GM12878 (cell line): ENCODE measurements around the gene MBOAT7. TPM values are rescaled to one million over a fixed set of nuclear protein-coding genes. Genes with fewer than 3 reads are reported as not detected.

ENCODE experiments used
- CEBPB ChIP-seq, 2 experiments: fragments of 150-350 bp in 1 of 2; IDR thresholded peaks; 2 replicates each; pipeline ENCODE4 v1.6.1; 2012 to 2014; ENCODE audit warnings: low read depth in 2 of 2, low read length in 2 of 2, borderline replicate concordance in 1 of 2, inconsistent platforms in 1 of 2
- KDM1A ChIP-seq: fragments of 200-600 bp; sonication (generic); IDR thresholded peaks from 2 replicates; pipeline ENCODE4 v1.6.1; 2016; ENCODE audit warnings: borderline replicate concordance
- MEF2A ChIP-seq: IDR thresholded peaks from 2 replicates; pipeline ENCODE4 v1.6.1; 2011; ENCODE audit warnings: low read depth, mild to moderate bottlenecking, low read length, moderate library complexity; ENCODE audit not compliant: insufficient read depth
- MEF2B ChIP-seq: fragments of 450-650 bp; IDR thresholded peaks from 2 replicates; pipeline ENCODE4 v1.6.1; 2018; ENCODE audit warnings: mild to moderate bottlenecking, moderate library complexity; ENCODE audit not compliant: partially characterized antibody, poor library complexity, severe bottlenecking
- MTA3 ChIP-seq: IDR thresholded peaks from 2 replicates; pipeline ENCODE4 v1.6.1; 2012; ENCODE audit warnings: low read length, inconsistent platforms, borderline replicate concordance
- POLR2AphosphoS5 ChIP-seq: IDR thresholded peaks from 2 replicates; pipeline ENCODE4 v1.6.1; 2011; ENCODE audit warnings: mild to moderate bottlenecking, low read length, inconsistent platforms
- POU2F2 ChIP-seq: IDR thresholded peaks from 3 replicates; pipeline ENCODE4 v1.6.1; 2011; ENCODE audit warnings: low read depth, mild to moderate bottlenecking, low read length, borderline replicate concordance
- RCOR1 ChIP-seq: conservative IDR thresholded peaks from 2 replicates; pipeline ENCODE4 v1.6.1; 2012; ENCODE audit warnings: low read depth, low read length, improper control_type of control experiment
- SREBF2 ChIP-seq: IDR thresholded peaks from 2 replicates; pipeline ENCODE4 v1.6.1; 2012; ENCODE audit warnings: mild to moderate bottlenecking, low read length
- SUZ12 ChIP-seq: fragments of 200-600 bp; sonication (generic); IDR thresholded peaks from one replicate; pipeline ENCODE4 v1.6.1; 2018; ENCODE audit warnings: antibody characterized with exemption, mild to moderate bottlenecking; ENCODE audit not compliant: unreplicated experiment
- polyA plus RNA-seq, 11 experiments: library from polyadenylated mRNA; depleted of rRNA in 4 of 11; unstranded in 6 of 11; stranded (reverse) in 5 of 11; fragments of >200 nt; fragmentation: Nextera tagmentation in 4 of 11; fragmentation: Illumina TruSeq in 1 of 11; extraction: Ambion mirVana in 4 of 11; extraction: Trizol in 1 of 11; gene quantifications; 1 replicate in 1 of 11; 2 replicates in 10 of 11; pipeline versions ENCODE4 v1.2.1 to v1.2.3, GENCODE V29; 2011 to 2016; ENCODE audit warnings: inconsistent platforms in 2 of 11, missing spikeins in 2 of 11, low read depth in 1 of 11
- total RNA-seq, 4 experiments: library from RNA; depleted of rRNA in 3 of 4; stranded (reverse); fragments of >200 nt in 3 of 4; fragmentation: Illumina TruSeq in 1 of 4; extraction: Trizol in 1 of 4; gene quantifications; 2 replicates each; pipeline versions ENCODE4 v1.2.1 to v1.2.3, GENCODE V29; 2013 to 2021
- TF ChIP-seq, protein P1 (sequence below): fragments of 450-650 bp; IDR thresholded peaks from 2 replicates; pipeline ENCODE4 v1.6.1; 2016; ENCODE audit warnings: mild to moderate bottlenecking, moderate library complexity, borderline replicate concordance
- TF ChIP-seq, protein P2 (sequence below): fragments of 450-650 bp; IDR thresholded peaks from 2 replicates; pipeline ENCODE4 v1.6.1; 2017; ENCODE audit warnings: low read depth, mild to moderate bottlenecking, moderate library complexity
- TF ChIP-seq, protein P3 (sequence below): IDR thresholded peaks from 2 replicates; pipeline ENCODE4 v1.6.1; 2012; ENCODE audit warnings: improper control_type of control experiment, low read depth, low read length; ENCODE audit not compliant: insufficient replicate concordance
- TF ChIP-seq, protein P4 (sequence below): fragments of 450-650 bp; IDR thresholded peaks from 2 replicates; pipeline ENCODE4 v1.6.1; 2017; ENCODE audit warnings: antibody characterized with exemption, mild to moderate bottlenecking, moderate library complexity

Gene MBOAT7
- total and polyA plus RNA-seq, 10 of the 15 experiments (the other 5 are each of a cell fraction or from before 2014, with no cell fraction given): 0.69 to 44.5 (median 21.7) TPM

DNA sequence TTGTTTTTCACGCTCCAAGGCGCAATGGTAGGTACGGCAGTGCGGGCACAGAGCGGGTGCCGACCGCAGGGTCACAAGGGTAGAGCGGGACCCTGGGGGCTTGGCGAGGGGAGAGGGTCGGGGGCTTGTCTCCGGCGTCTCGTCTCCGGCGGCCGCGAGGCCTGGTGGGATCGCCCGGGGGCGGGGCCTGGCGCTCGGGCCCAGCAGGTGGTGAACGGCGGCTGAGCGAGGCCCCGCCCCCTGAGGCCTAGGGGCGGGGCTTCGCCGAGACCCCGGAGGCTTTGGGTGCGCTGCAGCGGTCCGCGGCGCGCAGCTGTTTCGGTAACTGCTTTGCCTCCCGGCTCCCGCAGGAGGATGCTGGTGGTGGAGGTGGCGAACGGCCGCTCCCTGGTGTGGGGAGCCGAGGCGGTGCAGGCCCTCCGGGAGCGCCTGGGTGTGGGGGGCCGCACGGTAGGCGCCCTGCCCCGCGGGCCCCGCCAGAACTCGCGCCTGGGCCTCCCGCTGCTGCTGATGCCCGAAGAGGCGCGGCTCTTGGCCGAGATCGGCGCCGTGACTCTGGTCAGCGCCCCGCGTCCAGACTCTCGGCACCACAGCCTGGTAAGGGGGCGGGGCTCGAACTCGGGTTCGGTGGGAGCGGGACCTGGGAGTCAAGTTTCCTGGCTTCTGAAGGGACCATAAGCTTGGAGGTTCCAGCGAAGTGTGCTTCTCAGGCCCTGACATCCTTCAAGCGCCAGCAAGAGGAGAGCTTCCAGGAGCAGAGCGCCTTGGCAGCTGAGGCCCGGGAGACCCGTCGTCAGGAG, 1.8 kb upstream of the MBOAT7 start, which contains the start of gene TSEN34 (continued):
- TF ChIP-seq, protein P1, sequence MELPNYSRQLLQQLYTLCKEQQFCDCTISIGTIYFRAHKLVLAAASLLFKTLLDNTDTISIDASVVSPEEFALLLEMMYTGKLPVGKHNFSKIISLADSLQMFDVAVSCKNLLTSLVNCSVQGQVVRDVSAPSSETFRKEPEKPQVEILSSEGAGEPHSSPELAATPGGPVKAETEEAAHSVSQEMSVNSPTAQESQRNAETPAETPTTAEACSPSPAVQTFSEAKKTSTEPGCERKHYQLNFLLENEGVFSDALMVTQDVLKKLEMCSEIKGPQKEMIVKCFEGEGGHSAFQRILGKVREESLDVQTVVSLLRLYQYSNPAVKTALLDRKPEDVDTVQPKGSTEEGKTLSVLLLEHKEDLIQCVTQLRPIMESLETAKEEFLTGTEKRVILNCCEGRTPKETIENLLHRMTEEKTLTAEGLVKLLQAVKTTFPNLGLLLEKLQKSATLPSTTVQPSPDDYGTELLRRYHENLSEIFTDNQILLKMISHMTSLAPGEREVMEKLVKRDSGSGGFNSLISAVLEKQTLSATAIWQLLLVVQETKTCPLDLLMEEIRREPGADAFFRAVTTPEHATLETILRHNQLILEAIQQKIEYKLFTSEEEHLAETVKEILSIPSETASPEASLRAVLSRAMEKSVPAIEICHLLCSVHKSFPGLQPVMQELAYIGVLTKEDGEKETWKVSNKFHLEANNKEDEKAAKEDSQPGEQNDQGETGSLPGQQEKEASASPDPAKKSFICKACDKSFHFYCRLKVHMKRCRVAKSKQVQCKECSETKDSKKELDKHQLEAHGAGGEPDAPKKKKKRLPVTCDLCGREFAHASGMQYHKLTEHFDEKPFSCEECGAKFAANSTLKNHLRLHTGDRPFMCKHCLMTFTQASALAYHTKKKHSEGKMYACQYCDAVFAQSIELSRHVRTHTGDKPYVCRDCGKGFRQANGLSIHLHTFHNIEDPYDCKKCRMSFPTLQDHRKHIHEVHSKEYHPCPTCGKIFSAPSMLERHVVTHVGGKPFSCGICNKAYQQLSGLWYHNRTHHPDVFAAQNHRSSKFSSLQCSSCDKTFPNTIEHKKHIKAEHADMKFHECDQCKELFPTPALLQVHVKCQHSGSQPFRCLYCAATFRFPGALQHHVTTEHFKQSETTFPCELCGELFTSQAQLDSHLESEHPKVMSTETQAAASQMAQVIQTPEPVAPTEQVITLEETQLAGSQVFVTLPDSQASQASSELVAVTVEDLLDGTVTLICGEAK: no peak
- TF ChIP-seq POU2F2 (no peak), CEBPB (IDR thresholded peaks at IDR 0.05; ENCODE audit: borderline replicate concordance in 1 of 2, low read depth in 2 of 2, low read length in 2 of 2) (no peak), MEF2A (no peak), POLR2AphosphoS5 (peak; percentile 65; the same call in 1 of the 2 replicates), KDM1A (no peak), RCOR1 (0 out of 2 replicates have a peak, but pooled peaks have one; percentile 30), SREBF2 (no peak), SUZ12 (no peak), MTA3 (no peak), MEF2B (peak; percentile 54)
- TF ChIP-seq, protein P2, sequence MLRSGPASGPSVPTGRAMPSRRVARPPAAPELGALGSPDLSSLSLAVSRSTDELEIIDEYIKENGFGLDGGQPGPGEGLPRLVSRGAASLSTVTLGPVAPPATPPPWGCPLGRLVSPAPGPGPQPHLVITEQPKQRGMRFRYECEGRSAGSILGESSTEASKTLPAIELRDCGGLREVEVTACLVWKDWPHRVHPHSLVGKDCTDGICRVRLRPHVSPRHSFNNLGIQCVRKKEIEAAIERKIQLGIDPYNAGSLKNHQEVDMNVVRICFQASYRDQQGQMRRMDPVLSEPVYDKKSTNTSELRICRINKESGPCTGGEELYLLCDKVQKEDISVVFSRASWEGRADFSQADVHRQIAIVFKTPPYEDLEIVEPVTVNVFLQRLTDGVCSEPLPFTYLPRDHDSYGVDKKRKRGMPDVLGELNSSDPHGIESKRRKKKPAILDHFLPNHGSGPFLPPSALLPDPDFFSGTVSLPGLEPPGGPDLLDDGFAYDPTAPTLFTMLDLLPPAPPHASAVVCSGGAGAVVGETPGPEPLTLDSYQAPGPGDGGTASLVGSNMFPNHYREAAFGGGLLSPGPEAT: no peak
- TF ChIP-seq, protein P3, sequence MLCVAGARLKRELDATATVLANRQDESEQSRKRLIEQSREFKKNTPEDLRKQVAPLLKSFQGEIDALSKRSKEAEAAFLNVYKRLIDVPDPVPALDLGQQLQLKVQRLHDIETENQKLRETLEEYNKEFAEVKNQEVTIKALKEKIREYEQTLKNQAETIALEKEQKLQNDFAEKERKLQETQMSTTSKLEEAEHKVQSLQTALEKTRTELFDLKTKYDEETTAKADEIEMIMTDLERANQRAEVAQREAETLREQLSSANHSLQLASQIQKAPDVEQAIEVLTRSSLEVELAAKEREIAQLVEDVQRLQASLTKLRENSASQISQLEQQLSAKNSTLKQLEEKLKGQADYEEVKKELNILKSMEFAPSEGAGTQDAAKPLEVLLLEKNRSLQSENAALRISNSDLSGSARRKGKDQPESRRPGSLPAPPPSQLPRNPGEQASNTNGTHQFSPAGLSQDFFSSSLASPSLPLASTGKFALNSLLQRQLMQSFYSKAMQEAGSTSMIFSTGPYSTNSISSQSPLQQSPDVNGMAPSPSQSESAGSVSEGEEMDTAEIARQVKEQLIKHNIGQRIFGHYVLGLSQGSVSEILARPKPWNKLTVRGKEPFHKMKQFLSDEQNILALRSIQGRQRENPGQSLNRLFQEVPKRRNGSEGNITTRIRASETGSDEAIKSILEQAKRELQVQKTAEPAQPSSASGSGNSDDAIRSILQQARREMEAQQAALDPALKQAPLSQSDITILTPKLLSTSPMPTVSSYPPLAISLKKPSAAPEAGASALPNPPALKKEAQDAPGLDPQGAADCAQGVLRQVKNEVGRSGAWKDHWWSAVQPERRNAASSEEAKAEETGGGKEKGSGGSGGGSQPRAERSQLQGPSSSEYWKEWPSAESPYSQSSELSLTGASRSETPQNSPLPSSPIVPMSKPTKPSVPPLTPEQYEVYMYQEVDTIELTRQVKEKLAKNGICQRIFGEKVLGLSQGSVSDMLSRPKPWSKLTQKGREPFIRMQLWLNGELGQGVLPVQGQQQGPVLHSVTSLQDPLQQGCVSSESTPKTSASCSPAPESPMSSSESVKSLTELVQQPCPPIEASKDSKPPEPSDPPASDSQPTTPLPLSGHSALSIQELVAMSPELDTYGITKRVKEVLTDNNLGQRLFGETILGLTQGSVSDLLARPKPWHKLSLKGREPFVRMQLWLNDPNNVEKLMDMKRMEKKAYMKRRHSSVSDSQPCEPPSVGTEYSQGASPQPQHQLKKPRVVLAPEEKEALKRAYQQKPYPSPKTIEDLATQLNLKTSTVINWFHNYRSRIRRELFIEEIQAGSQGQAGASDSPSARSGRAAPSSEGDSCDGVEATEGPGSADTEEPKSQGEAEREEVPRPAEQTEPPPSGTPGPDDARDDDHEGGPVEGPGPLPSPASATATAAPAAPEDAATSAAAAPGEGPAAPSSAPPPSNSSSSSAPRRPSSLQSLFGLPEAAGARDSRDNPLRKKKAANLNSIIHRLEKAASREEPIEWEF: no peak
- TF ChIP-seq, protein P4, sequence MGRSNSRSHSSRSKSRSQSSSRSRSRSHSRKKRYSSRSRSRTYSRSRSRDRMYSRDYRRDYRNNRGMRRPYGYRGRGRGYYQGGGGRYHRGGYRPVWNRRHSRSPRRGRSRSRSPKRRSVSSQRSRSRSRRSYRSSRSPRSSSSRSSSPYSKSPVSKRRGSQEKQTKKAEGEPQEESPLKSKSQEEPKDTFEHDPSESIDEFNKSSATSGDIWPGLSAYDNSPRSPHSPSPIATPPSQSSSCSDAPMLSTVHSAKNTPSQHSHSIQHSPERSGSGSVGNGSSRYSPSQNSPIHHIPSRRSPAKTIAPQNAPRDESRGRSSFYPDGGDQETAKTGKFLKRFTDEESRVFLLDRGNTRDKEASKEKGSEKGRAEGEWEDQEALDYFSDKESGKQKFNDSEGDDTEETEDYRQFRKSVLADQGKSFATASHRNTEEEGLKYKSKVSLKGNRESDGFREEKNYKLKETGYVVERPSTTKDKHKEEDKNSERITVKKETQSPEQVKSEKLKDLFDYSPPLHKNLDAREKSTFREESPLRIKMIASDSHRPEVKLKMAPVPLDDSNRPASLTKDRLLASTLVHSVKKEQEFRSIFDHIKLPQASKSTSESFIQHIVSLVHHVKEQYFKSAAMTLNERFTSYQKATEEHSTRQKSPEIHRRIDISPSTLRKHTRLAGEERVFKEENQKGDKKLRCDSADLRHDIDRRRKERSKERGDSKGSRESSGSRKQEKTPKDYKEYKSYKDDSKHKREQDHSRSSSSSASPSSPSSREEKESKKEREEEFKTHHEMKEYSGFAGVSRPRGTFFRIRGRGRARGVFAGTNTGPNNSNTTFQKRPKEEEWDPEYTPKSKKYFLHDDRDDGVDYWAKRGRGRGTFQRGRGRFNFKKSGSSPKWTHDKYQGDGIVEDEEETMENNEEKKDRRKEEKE: no peak
